HG02678 (cell line): ENCODE data around the gene MET.

ENCODE experiments used
- ATAC-seq: cut with Tn5 transposase; IDR thresholded peaks from one replicate; pipeline ENCODE4 v1.9.1; 2021; ENCODE audit warnings: mild to moderate bottlenecking, moderate library complexity; ENCODE audit not compliant: unreplicated experiment

The MET gene

GRCh38 chr7:116840256-116840655 is 168.3 kb downstream of the MET start:
- no peak for ATAC-seq

DNA sequence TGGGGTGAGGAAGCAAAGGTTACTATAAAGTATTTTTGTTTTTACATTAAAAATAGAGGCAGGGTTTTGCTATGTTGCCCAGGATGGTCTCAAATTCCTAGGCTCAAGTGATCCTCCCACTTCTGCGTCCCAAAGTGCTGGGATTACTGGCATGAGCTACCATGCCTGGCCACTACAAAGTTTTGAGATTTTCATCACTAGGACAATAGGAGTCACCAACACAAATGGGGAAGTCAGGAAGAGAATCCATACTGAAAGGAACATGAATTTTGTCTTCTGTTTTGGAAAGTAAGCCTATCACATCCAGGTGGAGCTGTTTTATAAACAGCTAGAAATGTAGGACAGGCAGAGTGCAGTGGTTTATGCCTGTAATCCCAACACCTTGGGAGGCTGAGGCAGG is 170.4 kb downstream of the MET start:
- no peak for ATAC-seq

- no peak for ATAC-seq
These were observed 171.4 kb downstream of the MET start for GRCh38 chr7:116843378-116843777.
